Stimulated activated naive CD8-positive, alpha-beta T cell treated with anti-CD3 and anti-CD28 coated beads, Interleukin-15, Interleukin-2, amounts not matched to agents 100 ng/mL and 50 ng/mL, for 24 hours (primary cell): Measurements from ENCODE around the gene CDH13.

Experiments used
- H3K27ac Mint-ChIP-seq: one replicate; pipeline ENCODE4 v1.8.0; 2021; ENCODE audit warnings: mild to moderate bottlenecking, mixed read lengths
- H3K27me3 Mint-ChIP-seq: one replicate; pipeline ENCODE4 v1.8.0; 2021; ENCODE audit warnings: mixed read lengths
- H3K36me3 Mint-ChIP-seq: one replicate; pipeline ENCODE4 v1.8.0; 2021; ENCODE audit warnings: low read depth, mixed read lengths
- H3K4me1 Mint-ChIP-seq: one replicate; pipeline ENCODE4 v1.8.0; 2021; ENCODE audit warnings: low read depth, mixed read lengths
- H3K4me3 Mint-ChIP-seq: one replicate; pipeline ENCODE4 v1.8.0; 2021; ENCODE audit warnings: mild to moderate bottlenecking, mixed read lengths
- H3K9me3 Mint-ChIP-seq: one replicate; pipeline ENCODE4 v1.8.0; 2021; ENCODE audit warnings: mixed read lengths

Gene CDH13

DNA sequence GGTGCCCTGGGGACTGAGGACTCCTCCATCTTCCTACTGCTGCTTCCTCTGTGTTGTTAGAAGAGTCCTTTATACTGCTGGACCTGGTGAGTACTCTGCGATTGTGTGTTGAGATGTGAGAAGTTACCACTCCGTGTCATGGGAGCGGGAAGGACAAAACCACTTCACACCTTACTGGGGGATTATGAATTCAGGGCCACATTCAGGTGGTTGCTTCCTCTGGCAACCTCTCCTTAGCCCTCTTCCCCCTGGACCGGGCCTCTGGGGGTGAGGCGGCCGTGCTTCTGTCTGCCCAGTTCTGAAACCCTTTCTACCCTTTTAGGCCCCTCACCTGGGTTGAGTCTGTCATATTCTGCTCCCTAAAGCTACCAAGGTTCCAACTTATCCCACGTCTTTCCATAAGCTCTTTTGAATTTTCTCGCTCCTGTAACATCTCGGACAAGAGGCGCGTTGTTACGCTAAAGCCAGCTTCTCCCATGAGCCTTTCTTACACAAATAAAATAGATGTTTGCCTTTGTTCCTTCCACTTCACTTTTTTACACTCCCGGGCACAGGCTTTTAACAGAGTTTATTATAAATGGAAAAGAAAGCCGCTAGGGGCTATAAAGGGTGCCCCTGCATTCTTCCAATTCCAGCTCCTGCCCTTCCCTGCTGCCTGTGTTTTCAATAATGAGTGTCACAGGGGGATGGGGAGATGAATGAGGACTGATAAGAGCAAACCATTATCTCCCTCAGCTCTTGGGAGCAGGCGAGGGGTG, 20.7 kb upstream of the CDH13 start:
- H3K4me1 Mint-ChIP-seq: no peaks in the 10 kb centered on the region
- no peaks in the 10 kb centered on the region for H3K36me3 Mint-ChIP-seq
- H3K4me3 Mint-ChIP-seq: no peak overlapping the region
- no peaks in the 10 kb centered on the region for H3K27me3 Mint-ChIP-seq
- no peaks in the 10 kb centered on the region for H3K9me3 Mint-ChIP-seq
- peak overlapping the region; percentile 42 for H3K27ac Mint-ChIP-seq

DNA sequence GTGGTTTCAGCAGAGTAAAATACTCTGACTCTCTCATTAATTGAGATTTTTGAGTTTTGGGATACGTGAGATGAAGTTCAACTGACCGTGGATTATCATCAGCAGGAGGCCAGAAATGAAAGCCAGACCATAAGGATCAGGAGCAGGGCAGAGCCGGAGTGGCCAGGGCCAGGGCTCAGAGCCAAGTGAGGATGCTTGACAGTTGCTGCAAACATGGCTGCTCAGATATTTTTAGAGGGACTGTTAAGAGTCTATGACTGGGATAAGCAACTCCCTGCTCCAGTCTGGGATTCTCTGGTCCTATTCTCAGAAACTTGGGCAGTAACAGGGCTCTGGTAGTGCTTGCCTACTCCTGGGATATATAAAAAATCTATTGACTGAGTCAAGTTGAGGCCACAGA, 17.6 kb upstream of the CDH13 start:
- Mint-ChIP-seq H3K27ac (no peak overlapping the region), H3K4me3 (no peak overlapping the region), H3K27me3 (no peaks in the 10 kb centered on the region), H3K36me3 (no peaks in the 10 kb centered on the region), H3K9me3 (no peaks in the 10 kb centered on the region), H3K4me1 (no peaks in the 10 kb centered on the region)

- Mint-ChIP-seq H3K4me1 (no peaks in the 10 kb centered on the region), H3K9me3 (no peaks in the 10 kb centered on the region), H3K4me3 (no peak overlapping the region), H3K36me3 (no peaks in the 10 kb centered on the region), H3K27ac (no peak overlapping the region), H3K27me3 (no peaks in the 10 kb centered on the region)
Measured at GRCh38 chr16:82612263-82612662, 14.5 kb upstream of the CDH13 start.

GRCh38 chr16:82616356-82616755, 10.4 kb upstream of the CDH13 start:
- peaks cover 5% of the 10 kb centered on the region for H3K27me3 Mint-ChIP-seq
- no peaks in the 10 kb centered on the region for H3K4me1 Mint-ChIP-seq
- no peaks in the 10 kb centered on the region for H3K9me3 Mint-ChIP-seq
- no peak overlapping the region for H3K27ac Mint-ChIP-seq
- H3K36me3 Mint-ChIP-seq: no peaks in the 10 kb centered on the region
- no peak overlapping the region for H3K4me3 Mint-ChIP-seq

GRCh38 chr16:82621781-82622180, 5.0 kb upstream of the CDH13 start:
- no peaks in the 10 kb centered on the region for H3K4me1 Mint-ChIP-seq
- H3K27ac Mint-ChIP-seq: no peak overlapping the region
- H3K4me3 Mint-ChIP-seq: no peak overlapping the region
- no peaks in the 10 kb centered on the region for H3K9me3 Mint-ChIP-seq
- H3K36me3 Mint-ChIP-seq: no peaks in the 10 kb centered on the region
- H3K27me3 Mint-ChIP-seq: peaks cover 38% of the 10 kb centered on the region

GRCh38 chr16:82623241-82623640, 3.5 kb upstream of the CDH13 start:
- H3K27ac Mint-ChIP-seq: no peak overlapping the region
- H3K9me3 Mint-ChIP-seq: no peaks in the 10 kb centered on the region
- no peak overlapping the region for H3K4me3 Mint-ChIP-seq
- H3K27me3 Mint-ChIP-seq: peaks cover 48% of the 10 kb centered on the region
- no peaks in the 10 kb centered on the region for H3K36me3 Mint-ChIP-seq
- H3K4me1 Mint-ChIP-seq: no peaks in the 10 kb centered on the region

GRCh38 chr16:82625066-82625968, 1.5 kb upstream of the CDH13 start:
- Mint-ChIP-seq H3K4me3 (no peak overlapping the region), H3K4me1 (no peaks in the 10 kb centered on the region), H3K27ac (no peak overlapping the region), H3K36me3 (no peaks in the 10 kb centered on the region), H3K27me3 (peaks cover 61% of the 10 kb centered on the region), H3K9me3 (no peaks in the 10 kb centered on the region)

DNA sequence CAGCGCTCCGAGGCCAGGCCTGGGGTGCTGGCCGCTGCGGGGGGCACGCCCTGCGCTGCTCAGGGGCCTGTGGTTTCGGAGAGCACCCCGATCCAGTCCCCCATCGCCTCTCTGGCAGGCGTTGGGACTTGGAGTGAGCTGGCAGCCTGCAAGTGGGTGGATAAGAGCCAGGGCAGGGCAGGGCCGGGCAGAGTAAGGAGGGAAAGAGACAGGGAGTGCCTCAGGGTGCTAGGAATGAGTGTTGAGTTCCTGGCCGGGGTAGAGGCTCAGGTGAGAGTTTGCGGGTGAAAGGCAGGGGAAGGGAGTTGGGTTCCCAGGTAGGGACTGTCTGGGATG, 1.3 kb downstream of the CDH13 start:
- H3K4me1 Mint-ChIP-seq: no peaks in the 10 kb centered on the region
- no peaks in the 10 kb centered on the region for H3K36me3 Mint-ChIP-seq
- no peak overlapping the region for H3K4me3 Mint-ChIP-seq
- H3K9me3 Mint-ChIP-seq: no peaks in the 10 kb centered on the region
- peaks cover 70% of the 10 kb centered on the region for H3K27me3 Mint-ChIP-seq
- no peak overlapping the region for H3K27ac Mint-ChIP-seq

- H3K4me3 Mint-ChIP-seq: no peak overlapping the region
- peaks cover 68% of the 10 kb centered on the region for H3K27me3 Mint-ChIP-seq
- no peaks in the 10 kb centered on the region for H3K4me1 Mint-ChIP-seq
Measured at GRCh38 chr16:82628711-82629110, 1.9 kb downstream of the CDH13 start.

DNA sequence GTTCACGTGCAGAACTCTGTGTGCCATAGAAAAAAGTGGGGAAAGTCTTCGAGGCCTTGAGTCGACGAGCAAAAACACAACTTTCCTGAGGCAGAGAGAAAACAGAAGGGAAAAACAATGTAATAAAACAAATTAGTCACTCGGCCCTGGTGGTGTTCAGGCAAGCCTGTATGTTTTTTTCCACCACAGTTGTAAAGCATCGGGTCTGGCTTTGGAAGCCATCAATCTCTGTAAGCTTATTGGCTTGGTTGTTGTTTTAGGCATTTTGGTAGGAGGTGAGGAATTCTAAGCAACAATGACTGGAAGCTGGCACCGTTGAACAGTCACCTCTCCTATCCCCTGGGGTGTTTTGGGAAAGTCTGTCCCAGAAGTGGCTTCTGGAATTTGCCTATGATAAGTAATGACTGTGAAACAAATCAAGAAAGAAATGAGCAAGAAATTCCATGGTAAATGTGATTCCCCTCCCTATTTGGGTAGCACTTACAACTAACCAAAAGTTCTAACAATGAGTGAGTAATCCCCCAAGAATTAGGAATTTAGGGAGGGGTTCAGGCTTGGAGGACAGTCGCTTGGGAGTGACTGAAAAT, 2.8 kb downstream of the CDH13 start:
- H3K27me3 Mint-ChIP-seq: peaks cover 63% of the 10 kb centered on the region

More at GRCh38 chr16:82628711-82629110, 1.9 kb downstream of the CDH13 start:
- no peaks in the 10 kb centered on the region for H3K9me3 Mint-ChIP-seq
- no peaks in the 10 kb centered on the region for H3K36me3 Mint-ChIP-seq
- H3K27ac Mint-ChIP-seq: no peak overlapping the region

GRCh38 chr16:82630219-82630618, 3.5 kb downstream of the CDH13 start:
- Mint-ChIP-seq H3K27me3 (peaks cover 56% of the 10 kb centered on the region), H3K4me1 (peaks cover under 1% of the 10 kb centered on the region), H3K9me3 (no peaks in the 10 kb centered on the region), H3K4me3 (no peak overlapping the region), H3K27ac (no peak overlapping the region), H3K36me3 (no peaks in the 10 kb centered on the region)

More for the DNA sequence above, 2.8 kb downstream of the CDH13 start:
- Mint-ChIP-seq H3K36me3 (no peaks in the 10 kb centered on the region), H3K9me3 (no peaks in the 10 kb centered on the region), H3K4me3 (no peak overlapping the region), H3K4me1 (no peaks in the 10 kb centered on the region), H3K27ac (no peak overlapping the region)

DNA sequence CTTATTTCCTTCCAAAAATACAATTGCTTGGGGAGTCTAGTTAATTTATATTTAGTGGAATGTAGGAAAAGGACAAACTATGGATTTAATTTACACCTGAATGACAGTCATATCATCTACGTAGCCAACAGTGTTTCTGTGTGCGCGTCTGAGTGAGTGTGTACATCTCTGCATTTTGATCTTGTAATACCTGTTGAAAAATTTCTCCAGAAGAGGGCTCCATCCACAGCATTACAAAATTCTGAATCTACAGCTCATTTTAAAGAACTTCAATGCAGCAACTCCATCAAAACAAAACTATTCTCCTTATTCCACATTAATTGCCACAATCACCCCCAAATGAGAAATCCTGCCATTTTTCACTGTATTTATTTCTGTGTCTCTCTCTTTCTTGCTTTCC, 3.9 kb downstream of the CDH13 start:
- Mint-ChIP-seq H3K36me3 (no peaks in the 10 kb centered on the region), H3K4me3 (no peak overlapping the region), H3K9me3 (no peaks in the 10 kb centered on the region), H3K4me1 (peaks cover 4% of the 10 kb centered on the region), H3K27ac (no peak overlapping the region), H3K27me3 (peaks cover 52% of the 10 kb centered on the region)

DNA sequence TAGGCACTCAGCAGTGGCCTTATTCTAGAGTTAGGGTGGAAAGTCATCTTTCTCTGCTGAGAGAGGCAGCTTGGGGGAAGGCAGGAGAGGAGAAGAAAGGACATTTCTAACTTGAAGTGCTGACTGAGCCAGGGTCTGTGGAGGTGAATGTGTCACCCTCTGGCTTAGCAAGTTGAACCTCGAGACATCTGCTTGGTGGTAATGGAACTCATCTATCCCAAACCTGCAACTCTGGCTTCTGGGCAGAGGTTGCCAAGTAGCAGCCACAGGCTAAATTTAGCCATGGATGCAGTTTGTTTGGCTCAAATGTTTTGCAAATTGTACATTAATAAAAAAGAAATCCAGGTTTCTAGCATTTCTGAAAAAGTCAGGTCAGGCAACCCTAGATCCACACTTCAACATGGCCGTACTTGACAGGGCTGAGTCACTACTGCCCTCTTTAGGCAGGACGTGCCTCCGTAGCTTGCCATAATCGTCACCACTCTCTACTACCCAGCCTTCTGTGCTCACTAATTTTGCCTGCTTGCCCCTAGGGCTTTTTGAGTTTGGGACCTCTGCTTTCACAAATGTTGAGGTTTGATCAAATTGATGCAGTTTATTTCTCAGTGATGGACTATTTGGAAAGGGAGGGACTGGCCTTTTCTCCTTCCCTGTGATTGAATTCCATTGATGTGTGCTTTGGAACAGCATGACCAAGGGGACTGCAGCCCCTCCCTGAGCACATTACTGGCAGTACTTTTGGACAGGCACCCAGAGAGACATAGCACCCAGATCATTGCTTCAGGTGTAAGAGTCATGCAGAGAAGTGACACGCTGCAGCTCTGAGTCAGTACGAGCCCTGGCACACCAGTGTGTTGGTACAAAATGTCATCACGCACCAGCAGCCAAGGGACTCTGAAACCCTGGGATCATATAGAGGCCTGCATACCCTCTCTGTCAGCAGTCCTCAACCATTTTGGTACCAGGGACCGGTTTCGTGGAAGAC, 5.2 kb downstream of the CDH13 start:
- no peak overlapping the region for H3K4me3 Mint-ChIP-seq
- H3K27ac Mint-ChIP-seq: no peak overlapping the region
- H3K4me1 Mint-ChIP-seq: peaks cover 4% of the 10 kb centered on the region
- H3K27me3 Mint-ChIP-seq: peaks cover 39% of the 10 kb centered on the region
- H3K36me3 Mint-ChIP-seq: no peaks in the 10 kb centered on the region
- H3K9me3 Mint-ChIP-seq: no peaks in the 10 kb centered on the region

- H3K36me3 Mint-ChIP-seq: no peaks in the 10 kb centered on the region
- H3K27me3 Mint-ChIP-seq: peaks cover 23% of the 10 kb centered on the region
- peaks cover 4% of the 10 kb centered on the region for H3K4me1 Mint-ChIP-seq
- no peak overlapping the region for H3K27ac Mint-ChIP-seq
- no peaks in the 10 kb centered on the region for H3K9me3 Mint-ChIP-seq
- H3K4me3 Mint-ChIP-seq: no peak overlapping the region
Measured at GRCh38 chr16:82633964-82634600, 7.3 kb downstream of the CDH13 start.
